RWPE2 (cell line): ENCODE results near the gene SIPA1L3.

Source experiments
- ATAC-seq: fragments of 200-7000 bp; cut with Tn5 transposase; 3 replicates; pipeline ENCODE4 v1.9.1; 2021; ENCODE audit warnings: low read depth
- DNase-seq: peaks from one replicate; pipeline ENCODE4 v3.0.0-alpha.2; 2020; ENCODE audit warnings: low spot score
- H3K27ac ChIP-seq: fragments of 450-650 bp; 2 replicates; pipeline ENCODE4 v1.5.1; 2017; ENCODE audit warnings: mild to moderate bottlenecking; ENCODE audit not compliant: poor library complexity, severe bottlenecking
- H3K27me3 ChIP-seq: fragments of 250-450 bp; sonication (Bioruptor Pico); 2 replicates; pipeline ENCODE4 v1.5.1; 2021; ENCODE audit warnings: mild to moderate bottlenecking, moderate library complexity; ENCODE audit not compliant: insufficient read depth, poor library complexity, severe bottlenecking
- H3K36me3 ChIP-seq: fragments of 250-450 bp; sonication (Bioruptor Pico); 2 replicates; pipeline ENCODE4 v1.5.1; 2020; ENCODE audit warnings: low read depth, mild to moderate bottlenecking, moderate library complexity
- H3K4me1 ChIP-seq: fragments of 250-450 bp; sonication (Bioruptor Pico); 2 replicates; pipeline ENCODE4 v1.5.1; 2021; ENCODE audit warnings: mild to moderate bottlenecking, moderate library complexity; ENCODE audit not compliant: insufficient read depth, poor library complexity, severe bottlenecking
- H3K4me3 ChIP-seq: fragments of 250-450 bp; sonication (Bioruptor Pico); 2 replicates; pipeline ENCODE4 v1.5.1; 2021; ENCODE audit warnings: mild to moderate bottlenecking, moderate library complexity; ENCODE audit not compliant: severe bottlenecking
- H3K9me3 ChIP-seq: fragments of 250-450 bp; sonication (Bioruptor Pico); 2 replicates; pipeline ENCODE4 v1.5.1; 2021; ENCODE audit warnings: mild to moderate bottlenecking, moderate library complexity; ENCODE audit not compliant: severe bottlenecking
- TF ChIP-seq, protein P1 (sequence below): fragments of 450-650 bp; IDR thresholded peaks from one replicate; pipeline ENCODE4 v1.5.1; 2017; ENCODE audit warnings: mild to moderate bottlenecking, moderate library complexity; ENCODE audit not compliant: poor library complexity, severe bottlenecking

The SIPA1L3 gene

DNA sequence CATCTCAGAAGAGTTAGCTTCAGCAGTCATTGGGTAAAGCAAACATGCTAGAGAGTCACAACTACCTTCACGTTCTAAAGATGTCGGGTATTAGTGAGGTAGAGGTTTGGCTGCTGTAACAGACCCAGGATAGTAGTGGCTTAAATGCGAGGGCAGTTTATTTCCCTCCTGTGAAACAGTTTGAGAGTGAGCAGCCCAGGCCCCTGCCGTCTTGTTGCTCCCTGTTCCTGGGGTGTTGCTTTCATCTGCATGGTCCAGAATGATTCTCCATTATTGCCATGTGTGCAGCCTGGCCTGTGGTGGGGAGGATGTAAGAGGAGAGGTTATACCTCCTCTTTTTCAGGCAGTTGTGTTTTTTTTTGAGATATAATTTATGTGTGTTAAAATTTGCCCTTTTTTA, 63.7 kb downstream of the SIPA1L3 start:
- Histone ChIP-seq H3K9me3 (peaks cover 3% of the 10 kb centered on the region), H3K27me3 (no peaks in the 10 kb centered on the region), H3K27ac (no peak overlapping the region), H3K36me3 (peaks cover 35% of the 10 kb centered on the region), H3K4me3 (no peak overlapping the region), H3K4me1 (peaks cover 14% of the 10 kb centered on the region)
- TF ChIP-seq, protein P1, sequence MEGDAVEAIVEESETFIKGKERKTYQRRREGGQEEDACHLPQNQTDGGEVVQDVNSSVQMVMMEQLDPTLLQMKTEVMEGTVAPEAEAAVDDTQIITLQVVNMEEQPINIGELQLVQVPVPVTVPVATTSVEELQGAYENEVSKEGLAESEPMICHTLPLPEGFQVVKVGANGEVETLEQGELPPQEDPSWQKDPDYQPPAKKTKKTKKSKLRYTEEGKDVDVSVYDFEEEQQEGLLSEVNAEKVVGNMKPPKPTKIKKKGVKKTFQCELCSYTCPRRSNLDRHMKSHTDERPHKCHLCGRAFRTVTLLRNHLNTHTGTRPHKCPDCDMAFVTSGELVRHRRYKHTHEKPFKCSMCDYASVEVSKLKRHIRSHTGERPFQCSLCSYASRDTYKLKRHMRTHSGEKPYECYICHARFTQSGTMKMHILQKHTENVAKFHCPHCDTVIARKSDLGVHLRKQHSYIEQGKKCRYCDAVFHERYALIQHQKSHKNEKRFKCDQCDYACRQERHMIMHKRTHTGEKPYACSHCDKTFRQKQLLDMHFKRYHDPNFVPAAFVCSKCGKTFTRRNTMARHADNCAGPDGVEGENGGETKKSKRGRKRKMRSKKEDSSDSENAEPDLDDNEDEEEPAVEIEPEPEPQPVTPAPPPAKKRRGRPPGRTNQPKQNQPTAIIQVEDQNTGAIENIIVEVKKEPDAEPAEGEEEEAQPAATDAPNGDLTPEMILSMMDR = no peak
- no peak for DNase-seq
- no peak for ATAC-seq

DNA sequence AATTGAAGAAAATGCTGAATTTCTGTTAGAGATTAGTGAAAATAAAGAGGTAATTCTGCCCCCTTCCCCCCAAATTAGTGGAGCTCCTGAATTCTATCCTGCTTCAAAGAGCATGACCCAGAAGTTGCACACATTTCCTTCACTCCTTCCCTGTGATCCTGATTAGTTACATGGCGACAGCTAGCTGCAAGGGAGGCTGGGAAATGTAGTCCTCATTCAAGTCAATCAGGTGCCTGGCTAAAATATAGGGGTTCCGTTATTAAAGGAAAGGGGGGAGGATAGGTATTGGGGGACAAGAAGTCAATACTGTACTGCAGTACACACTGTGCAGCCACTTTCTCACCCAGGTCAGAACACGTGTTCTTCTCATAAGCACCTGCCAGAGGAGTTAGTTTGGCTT, 65.8 kb downstream of the SIPA1L3 start:
- TF ChIP-seq, protein P1 = no peak

DNA sequence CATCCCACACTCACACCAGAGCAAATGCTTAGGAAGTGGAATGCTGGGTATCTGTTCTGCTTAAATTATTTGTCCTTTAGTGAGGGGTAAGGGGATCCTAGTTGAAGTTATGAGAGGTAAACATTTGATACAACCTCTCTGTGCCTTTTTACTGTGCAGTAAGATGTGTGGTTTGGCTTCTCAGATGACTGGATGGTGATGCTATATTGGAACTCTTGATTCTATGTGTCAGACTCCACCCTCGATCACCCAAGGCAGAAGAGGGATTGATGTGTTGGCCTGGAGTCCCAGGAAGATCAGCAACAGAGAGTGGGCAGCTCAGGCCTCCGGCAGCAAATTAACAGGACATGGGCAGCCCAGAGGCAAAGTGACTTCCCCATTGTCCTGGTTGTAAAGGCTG, 66.7 kb downstream of the SIPA1L3 start:
- DNase-seq (no peak), ATAC-seq (no peak)
- Histone ChIP-seq H3K4me1 (peaks cover 12% of the 10 kb centered on the region), H3K27me3 (no peaks in the 10 kb centered on the region), H3K4me3 (no peak overlapping the region), H3K36me3 (peaks cover 22% of the 10 kb centered on the region), H3K27ac (no peak overlapping the region), H3K9me3 (peaks cover 3% of the 10 kb centered on the region)
- TF ChIP-seq, protein P1 = no peak

More for the DNA sequence above, 65.8 kb downstream of the SIPA1L3 start:
- Histone ChIP-seq H3K36me3 (peaks cover 30% of the 10 kb centered on the region), H3K4me1 (peaks cover 9% of the 10 kb centered on the region), H3K9me3 (peaks cover 3% of the 10 kb centered on the region), H3K27ac (no peak overlapping the region), H3K27me3 (no peaks in the 10 kb centered on the region), H3K4me3 (no peak overlapping the region)
- ATAC-seq = no peak
- no peak for DNase-seq

DNA sequence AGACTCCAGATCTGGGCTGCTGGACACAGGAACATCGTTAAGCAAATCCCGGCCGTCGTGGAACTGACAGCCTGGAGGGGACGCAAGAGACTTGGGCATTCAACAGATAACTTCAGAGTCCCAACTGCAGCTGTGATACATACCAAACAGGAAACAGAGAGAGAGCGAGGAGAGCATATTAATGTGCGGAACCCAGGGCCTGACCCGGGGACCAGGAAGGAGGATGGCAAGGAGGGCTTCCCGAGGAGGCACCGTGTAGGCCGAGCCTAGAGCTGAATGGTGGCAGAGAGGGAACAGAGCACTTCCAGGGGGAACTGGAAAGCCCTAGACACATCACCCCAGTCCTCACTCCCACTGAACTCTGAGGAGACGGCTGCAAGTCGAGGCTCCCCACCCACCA, 68.1 kb downstream of the SIPA1L3 start:
- no peak for DNase-seq
- Histone ChIP-seq H3K27ac (no peak overlapping the region), H3K27me3 (no peaks in the 10 kb centered on the region), H3K4me3 (no peak overlapping the region), H3K36me3 (peaks cover 16% of the 10 kb centered on the region), H3K4me1 (peaks cover 23% of the 10 kb centered on the region), H3K9me3 (peaks cover 3% of the 10 kb centered on the region)
- ATAC-seq = no peak
- TF ChIP-seq, protein P1 = no peak

DNA sequence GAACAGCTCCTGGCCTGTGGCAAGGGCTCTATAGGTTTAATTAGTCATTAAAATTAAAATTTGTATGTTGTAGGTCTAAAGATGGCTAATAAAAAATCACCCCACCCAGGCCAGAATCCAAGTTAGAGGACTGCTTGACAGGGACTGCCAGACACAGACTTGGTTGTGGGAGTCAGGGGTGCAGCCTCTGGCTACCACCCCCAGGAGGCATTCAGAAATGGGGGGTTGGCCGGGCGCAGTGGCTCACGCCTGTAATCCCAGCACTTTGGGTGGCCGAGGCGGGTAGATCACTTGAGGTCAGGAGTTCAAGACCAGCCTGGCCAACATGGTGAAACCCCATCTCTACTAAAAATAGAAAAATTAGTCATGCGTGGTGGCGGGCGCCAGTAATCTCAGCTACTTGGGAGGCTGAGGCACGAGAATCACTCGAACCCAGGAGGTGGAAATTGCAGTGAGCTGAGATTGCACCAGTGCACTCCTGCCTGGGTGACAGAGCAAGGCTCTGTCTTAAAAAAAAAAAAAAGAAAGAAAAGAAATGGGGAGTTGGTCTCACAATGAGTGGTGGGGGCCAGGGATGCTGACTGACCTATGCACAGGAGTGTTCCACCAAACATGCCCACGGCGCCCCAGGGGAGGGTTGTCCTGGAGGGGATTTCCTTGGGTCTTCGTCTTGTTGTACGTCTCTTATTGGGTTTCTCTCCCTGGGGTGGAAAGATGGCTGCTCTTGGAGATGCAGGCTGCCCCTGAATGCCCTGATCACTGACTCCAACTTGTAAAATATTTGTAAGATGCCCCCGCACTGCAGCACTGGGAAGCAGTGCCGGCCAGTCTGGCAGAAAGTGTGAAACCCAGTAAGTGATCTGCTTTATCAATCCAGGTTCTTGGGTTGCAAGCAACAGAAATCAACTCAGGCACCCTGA, 68.8 kb downstream of the SIPA1L3 start:
- H3K27ac ChIP-seq = peak overlapping the region; percentile 99
- no peak overlapping the region for H3K4me3 ChIP-seq
- ATAC-seq = no peak
- no peak for DNase-seq
- TF ChIP-seq, protein P1 = no peak
- H3K36me3 ChIP-seq = peaks cover 20% of the 10 kb centered on the region
- no peaks in the 10 kb centered on the region for H3K9me3 ChIP-seq
- H3K4me1 ChIP-seq = peaks cover 30% of the 10 kb centered on the region
- H3K27me3 ChIP-seq = no peaks in the 10 kb centered on the region
